HG03460 (cell line): ENCODE results near the gene ATP5MK.
"Not testable (repeated sequence)": the region's sequence is repeated elsewhere in the genome, so short reads cannot be mapped to it uniquely, and the experiment has no call there.

ENCODE experiments used
- ATAC-seq: cut with Tn5 transposase; IDR thresholded peaks from one replicate; pipeline ENCODE4 v1.9.1; 2021; ENCODE audit not compliant: unreplicated experiment

ATP5MK gene, protein sequence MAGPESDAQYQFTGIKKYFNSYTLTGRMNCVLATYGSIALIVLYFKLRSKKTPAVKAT

DNA sequence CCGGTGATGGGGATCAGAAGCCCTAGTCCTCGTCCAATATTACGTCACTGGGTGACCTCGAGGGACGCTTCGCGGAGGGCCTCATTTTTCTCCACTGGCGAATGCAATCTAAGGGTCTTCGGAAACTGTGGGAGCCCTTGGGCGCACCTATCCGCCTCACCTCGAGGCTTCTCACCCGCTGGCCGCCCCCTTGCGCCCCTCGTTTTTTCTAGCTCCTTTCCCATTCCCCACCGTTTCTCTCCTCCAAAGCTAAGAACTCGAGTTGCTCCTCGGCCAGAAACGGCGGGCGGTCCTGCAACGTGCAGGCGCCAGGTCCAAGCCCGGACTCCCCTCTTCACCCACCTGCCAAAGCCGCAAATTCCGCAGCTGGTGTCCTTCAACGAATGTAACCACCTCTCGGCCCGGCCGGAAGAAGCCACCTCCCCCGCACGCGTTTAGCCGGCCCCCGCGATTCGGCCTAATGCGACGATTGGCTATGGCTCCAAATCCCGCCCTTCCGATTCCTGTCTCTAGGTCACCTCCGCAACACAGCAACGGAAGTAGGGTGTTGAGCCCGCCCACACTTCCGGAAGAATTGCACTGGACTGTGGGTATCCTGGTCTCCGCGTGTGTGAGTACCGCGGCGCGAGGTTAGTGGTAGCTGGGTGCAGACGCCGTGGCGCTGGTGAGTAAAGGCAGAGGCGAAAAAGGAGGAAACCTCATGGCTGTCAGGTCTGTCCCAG lies at the start of gene ATP5MK, which contains the start of gene PDCD11:
Gene ATP5MK, minus strand, starts transcription at position 409 of the 722 bp plus-strand sequence. CDS start 4,018 bp downstream, outside the sequence.
Gene PDCD11, plus strand, starts transcription at position 560 of the 722 bp plus-strand sequence. CDS start 1,801 bp downstream, outside the sequence.
- ATAC-seq: peak; percentile 99

DNA sequence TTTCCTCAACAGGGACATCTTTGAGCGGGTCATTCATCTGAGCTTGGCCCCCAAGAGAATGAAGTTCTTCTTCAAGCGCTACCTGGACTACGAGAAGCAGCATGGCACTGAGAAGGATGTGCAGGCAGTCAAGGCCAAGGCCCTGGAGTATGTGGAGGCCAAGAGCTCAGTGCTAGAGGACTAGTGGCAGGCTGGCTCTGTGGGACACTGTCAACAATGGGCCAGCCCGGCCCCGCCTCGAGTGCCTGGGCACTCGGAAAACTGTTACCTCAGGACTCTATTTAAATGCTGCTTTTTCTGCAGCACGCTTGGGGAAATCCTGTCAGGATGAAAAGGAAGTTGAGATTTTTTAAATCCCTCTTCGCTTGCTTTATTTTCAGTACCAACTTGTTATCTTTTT lies 49.1 kb upstream of the ATP5MK start:
- no peak for ATAC-seq

DNA sequence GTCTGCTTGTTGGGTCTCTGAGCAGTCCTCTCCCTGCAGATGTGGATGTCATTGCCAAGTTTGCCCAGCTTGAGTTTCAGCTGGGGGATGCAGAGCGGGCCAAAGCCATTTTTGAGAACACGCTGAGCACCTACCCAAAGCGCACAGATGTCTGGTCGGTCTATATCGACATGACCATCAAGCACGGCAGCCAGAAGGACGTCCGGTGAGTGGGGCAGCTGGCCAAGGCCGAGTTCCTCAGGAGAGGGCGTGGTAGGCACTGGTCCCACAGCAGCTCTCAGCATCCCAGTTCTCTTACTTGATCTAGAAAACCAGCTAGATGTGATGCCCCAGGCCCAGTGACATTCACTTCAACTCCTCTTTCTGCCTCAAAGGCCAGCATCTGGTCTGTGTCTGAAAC lies 48.2 kb upstream of the ATP5MK start:
- no peak for ATAC-seq

DNA sequence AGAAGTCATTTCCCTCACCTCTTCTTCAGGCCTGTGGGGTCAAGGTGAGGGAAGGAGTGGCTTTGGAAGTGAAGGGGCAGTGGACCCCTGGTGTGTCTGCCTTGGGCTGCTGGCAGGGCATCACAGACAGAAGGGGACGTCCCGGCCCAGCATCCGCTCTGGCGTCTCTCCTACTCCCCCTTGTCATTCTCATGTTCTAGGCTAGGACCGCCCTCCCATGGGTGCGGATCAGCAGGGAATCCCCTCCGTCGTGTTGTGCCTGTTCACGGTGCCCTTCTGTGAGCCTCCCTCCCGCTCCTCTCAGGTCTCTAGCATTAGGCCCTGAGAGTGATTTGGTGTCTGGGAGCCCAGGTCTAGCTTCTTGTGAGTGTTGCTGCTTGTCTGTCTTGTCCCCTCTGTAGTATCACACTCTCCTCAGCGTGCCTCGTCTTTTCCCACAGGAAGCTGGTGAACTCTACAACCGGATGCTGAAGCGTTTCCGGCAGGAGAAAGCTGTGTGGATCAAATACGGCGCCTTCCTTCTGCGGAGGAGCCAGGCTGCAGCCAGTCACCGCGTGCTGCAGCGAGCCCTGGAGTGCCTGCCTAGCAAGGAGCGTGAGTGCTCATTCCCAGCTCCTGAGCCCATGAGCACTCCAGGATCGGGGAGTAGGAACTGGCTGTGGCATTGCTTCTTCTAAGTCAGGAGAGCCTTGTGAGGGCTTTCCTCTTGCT lies 47.4 kb upstream of the ATP5MK start:
- no peak for ATAC-seq

DNA sequence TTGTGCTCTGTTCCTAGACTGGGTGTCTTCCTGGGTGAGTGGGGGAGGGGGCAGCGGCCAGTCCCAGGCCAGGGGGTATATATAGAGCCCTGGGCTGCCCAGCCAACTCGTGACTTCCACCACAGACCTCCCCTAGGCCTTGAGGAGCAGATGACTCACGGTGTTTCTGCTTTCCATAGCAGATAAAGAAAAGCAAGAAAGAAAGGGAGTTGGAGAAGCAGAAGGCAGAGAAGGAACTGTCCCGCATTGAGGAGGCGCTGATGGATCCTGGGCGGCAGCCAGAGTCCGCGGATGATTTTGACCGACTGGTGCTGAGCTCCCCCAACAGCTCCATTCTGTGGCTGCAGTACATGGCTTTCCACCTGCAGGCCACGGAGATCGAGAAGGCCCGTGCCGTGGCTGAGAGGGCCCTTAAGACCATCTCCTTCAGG lies 45.8 kb upstream of the ATP5MK start:
- ATAC-seq: no peak

DNA sequence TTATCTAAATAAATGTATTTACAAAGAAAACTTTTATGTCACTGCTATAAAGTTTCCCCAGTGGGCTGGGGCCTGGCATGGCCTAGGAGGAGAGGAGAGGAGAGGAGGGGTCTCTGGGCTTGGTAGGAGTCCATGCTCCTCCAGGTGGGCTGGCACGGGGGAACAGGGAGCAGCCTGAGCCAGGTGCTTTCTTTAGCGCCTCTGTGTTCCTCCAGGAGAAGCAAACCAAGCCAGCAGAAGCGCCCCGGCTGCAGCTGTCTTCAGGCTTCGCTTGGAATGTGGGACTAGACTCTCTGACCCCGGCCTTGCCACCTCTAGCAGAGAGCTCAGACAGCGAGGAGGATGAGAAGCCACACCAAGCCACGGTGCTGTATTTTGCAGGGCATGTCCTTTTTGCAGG lies 45.3 kb upstream of the ATP5MK start:
- no peak for ATAC-seq

DNA sequence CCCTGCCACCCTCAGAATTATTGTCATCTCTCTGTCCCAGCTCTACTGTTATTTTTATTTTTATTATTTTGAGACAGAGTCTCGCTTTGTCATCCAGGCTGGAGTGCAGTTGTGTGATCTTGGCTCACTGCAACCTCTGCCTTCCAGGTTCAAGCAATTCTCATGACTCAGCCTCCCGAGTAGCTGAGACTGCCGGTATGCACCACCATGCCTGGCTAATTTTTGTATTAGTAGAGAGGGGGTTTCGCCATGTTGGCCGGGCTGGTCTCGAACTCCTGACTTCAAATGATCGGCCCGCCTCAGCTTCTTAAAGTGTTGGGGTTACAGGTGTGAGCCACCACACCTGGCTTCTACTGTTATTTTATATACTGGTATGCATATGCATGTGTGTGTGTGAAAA lies 44.9 kb upstream of the ATP5MK start:
- ATAC-seq: no peak

DNA sequence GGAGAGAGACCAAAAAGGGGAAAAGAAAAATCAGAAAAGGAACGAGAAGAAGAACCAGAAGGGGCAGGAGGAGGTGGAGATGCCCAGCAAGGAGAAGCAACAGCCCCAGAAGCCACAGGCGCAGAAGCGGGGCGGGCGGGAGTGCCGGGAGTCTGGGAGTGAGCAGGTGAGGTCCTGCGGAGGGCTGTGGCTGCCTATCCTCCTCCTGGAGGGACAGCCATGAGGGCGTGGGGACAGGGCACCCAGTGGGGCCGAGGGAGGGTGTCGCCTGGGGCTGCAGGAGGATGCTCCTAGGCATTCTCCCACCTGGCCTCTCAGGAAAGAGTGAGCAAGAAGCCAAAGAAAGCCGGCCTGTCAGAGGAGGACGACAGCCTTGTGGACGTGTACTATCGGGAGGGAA lies 44.1 kb upstream of the ATP5MK start:
- ATAC-seq: no peak

DNA sequence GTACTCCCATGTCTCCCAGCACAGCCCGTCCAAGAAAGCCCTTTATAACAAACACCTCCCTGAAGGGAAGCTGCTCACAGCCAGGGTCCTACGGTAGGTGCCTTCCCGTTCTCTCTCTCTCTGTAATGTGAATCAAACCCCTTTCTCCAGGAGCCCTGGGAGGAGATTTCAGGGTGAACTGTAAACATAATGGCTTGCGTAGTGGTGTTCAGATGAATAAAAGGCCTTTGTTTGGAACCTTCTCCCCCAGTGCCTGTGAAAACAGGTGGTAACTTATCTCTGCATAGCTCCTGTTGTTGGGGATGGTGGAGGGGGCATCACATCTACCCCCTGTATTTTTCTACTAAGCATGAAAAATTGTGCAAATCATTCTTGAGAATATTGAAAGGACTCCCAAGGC lies 43.5 kb upstream of the ATP5MK start:
- ATAC-seq: no peak

DNA sequence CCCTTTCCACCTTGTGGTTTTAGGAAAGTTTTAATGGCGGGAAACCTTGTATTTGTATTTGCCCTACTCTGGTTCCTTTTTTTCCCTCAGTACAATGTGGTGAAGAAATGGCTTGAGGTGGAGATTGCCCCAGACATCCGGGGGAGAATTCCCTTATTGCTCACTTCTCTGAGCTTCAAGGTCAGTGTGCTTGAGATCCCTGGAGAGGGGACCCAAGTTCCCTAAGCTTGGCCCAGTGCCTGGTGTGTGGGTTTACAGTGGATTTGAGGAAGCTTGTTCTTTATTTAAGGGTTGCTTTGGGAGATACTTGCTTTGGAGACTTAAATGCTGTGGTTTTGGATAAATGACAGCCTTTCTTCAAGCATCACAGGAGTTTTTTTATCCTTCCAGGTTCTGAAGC lies 37.6 kb upstream of the ATP5MK start:
- ATAC-seq: no peak

DNA sequence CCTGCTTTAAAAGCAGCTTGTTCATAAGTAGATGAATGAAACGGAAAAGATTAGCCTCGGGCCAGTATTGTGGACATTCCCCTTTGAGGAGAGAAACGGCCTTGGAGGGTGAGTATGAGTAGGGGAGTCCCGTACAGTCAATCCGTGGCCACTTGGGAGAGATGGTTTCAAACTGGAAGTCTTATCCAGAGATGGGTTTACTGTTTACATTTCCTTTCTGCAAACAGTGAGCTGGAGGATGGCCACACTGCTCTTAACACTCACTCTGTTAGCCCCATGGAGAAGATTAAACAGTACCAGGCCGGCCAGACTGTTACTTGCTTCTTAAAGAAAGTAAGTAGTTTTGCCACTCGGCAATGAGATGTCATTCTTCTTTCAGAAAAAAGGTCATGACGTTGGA lies 35.6 kb upstream of the ATP5MK start:
- ATAC-seq: no peak

DNA sequence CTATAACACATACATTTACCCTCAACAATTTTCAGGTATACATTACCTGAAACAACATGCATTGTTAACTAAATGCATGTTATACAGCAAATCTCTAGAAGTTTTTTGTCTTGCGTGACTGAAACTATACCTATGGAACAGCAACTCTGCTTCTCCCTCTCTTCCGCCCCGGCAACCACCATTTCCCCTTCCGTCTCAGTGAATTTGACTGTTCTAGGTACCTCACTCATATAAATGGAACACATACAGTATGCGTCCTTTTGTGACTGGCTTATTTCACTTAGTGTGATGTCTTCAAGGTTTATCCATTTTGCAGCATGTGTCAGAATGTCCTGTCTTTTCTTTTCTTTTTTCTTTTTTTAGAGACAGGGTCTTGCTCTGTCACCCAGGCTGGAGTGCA lies 33.4 kb upstream of the ATP5MK start:
- ATAC-seq: no peak

DNA sequence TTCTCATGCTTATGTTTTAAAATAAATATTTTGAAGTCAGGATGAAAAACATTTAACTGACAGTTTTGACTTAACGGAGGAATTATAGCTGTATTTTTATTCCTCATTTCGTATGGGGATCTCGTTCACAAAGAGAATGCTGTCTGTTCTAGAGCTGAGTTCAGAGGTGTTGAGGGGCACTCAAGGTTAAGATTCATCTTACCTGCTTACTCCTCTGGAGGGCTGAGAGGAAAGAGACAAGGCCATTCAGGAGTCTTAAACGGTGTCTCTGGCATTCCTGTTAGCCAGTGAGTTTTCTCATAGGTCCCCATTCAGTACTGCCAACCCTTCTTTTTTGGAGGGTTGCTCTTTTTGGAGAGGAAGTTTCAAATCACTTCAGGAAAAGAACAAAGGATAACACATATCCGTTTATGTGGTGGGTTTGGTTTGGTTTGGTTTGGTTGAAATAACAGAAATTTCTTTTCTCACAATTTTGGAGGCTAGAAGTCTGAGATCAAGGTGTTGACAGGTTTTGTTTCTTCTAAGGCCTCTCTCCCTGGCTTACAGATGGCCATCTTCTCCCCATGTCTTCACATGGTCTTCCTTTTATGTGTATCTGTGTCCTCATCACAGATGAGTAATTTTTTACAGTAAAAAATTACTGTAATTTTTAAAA lies 32.8 kb upstream of the ATP5MK start:
- ATAC-seq: no peak

DNA sequence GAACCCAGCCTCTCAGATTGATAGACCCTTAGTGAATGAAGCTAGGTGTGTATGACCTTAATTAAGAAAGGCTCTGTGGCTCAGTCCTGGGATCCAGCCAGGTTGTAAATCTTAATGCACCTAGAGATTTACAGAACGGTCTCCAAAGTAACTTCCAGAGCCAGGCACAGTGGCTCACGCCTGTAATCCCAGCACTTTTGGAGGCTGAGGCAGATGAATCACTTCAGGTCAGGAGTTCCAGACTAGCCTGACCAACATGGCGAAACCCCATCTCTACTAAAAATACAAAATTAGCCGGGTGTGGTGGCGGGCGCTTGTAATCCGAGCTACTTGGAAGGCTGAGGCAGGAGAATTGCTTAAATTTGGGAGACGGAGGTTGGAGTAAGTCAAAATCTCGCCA lies 31.6 kb upstream of the ATP5MK start:
- no peak for ATAC-seq

DNA sequence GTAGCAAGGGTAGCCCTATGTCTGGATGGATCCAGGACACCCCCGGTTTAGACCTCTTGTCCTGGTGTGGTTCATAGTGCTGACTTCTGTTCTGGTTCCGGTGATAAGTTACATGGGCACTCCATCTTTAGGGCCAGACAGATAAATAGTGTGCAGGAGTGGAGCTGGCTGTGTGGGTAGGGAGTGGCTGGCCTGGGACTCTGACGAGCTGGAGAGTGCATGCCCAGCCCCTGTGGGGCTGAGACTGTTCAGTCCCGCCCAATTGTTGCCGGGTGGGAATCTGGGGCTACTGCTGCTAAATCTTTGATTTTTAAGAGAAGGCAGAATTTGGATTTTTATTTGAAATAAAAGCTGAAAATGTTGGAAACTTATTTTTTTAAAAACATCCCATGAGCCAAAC lies 27.5 kb upstream of the ATP5MK start:
- ATAC-seq: no peak

DNA sequence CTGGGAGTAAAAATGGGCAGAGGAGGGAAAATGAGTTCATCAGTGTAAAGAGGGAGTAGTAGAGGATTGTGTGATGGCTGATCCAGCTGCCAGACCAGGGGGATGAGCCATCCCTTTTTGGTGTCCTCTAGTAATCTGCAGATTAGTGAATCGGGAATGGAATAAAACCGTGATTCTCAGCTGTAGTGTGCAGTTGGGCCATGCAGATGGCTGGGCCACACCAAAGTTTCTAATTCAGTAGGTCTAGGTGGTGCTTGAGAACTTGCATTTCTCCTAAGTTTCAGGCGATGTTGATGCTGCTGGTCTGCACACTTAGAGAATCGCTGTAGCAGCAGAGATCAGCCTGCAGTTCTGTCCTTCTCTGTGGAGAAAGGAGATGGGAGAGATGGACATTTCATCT lies 22.8 kb upstream of the ATP5MK start:
- no peak for ATAC-seq

DNA sequence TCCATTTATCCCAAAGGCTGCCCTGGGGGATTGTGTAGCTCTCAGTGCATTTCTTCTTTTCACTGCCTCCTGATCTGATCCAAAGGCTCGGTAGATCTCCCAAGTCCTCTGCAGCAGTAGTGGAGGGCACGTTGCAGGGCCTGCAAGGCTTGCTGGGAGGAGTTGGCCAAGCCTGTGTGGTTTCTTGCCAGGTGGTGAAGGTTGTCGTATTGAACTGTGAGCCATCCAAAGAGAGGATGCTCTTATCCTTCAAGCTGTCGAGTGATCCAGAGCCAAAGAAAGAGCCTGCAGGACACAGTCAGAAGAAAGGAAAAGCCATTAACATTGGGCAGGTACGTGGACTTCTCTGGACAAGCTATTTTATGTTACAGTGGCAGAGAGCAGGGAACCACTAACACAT lies 21.3 kb upstream of the ATP5MK start:
- ATAC-seq: no peak

DNA sequence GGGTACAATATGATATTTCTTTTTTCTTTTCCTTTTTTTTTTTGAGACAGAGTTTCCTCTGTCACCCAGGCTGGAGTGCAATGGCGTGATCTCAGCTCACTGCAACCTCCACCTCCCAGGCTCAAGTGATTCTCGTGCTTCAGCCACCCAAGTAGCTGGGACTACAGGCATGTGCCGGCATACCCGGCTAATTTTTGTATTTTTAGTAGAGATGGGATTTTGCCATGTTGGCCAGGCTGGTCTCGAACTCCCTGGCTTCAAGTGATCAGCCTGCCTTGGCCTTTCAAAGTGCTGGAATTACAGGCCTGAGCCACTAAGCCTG lies 20.8 kb upstream of the ATP5MK start:
- ATAC-seq: not testable (repeated sequence)

DNA sequence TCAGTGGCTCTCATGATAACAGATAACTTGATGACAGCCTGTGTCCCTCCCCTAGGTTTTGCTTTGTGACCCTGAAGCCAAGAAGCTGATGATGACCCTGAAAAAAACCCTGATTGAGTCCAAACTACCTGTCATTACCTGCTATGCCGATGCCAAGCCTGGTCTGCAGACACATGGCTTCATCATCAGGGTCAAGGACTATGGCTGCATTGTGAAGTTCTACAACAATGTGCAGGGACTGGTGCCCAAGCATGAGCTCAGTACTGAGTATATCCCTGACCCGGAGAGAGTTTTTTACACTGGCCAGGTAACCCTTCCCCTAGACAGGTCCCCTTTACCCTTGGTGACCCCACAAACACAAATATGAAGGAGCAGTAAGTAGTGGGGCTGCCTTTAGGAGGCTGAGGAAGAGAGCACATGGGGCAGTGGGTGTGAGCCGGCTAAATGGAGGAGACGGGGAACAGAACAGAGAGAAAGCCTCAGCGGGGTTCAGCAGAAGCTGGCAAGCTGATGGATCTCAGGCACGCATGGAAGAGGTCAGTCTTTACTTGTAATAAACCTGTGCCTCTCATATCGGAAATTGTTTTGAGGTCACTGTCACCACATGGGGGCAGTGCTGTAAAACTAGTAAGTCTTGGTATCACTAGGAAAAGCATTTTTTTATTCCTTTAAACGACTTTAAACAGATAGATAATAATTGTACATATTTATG lies 20.3 kb upstream of the ATP5MK start:
- ATAC-seq: no peak

DNA sequence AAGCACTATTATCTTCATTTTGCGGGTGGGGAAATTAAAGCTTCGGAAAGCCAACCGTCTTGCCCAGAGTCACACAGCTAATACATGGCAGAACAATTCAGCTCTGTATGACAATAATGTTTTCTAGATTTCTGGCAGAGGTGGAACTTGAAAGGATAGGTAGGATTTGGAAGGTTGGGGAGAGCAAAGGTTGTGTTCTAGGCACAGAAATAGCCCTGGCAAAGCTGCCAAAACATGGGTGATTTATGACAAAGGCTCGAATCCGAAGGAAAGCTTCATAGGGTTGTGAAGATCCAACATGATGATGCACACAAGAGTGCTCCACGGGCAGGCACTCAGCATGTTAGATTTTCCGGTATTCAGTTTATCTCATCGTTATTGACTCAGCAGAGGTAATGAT lies 19.3 kb upstream of the ATP5MK start:
- no peak for ATAC-seq

DNA sequence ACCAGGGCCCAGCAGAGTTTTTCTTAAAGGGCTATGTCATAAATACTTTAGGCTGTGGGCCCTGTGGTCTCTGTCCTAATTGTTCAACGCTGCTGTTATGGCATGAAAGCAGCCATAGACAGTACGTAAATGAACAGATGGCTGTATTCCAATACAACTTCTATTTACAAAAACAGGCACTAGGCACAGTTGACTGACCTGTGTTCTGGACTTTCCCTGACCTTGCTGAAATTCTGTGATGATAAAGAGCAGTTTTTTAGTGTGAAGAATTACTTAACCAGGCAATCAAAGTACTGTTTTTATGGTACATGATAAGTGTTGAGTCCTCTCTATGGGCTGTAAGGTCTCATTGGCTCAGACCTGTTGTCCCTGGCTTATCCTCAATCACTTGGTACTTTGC lies 17.3 kb upstream of the ATP5MK start:
- ATAC-seq: no peak
